Measurements from ENCODE around the gene ST14.
"Not testable (repeated sequence)": the region's sequence is repeated elsewhere in the genome, so short reads cannot be mapped to it uniquely, and the experiment has no call there.

The ST14 gene

GRCh38 chr11:130190371-130190881 lies 30.8 kb downstream of the ST14 start:
- DNase-seq: no peak

- no peak for DNase-seq
Observed at GRCh38 chr11:130191896-130192295, 32.3 kb downstream of the ST14 start.

GRCh38 chr11:130192845-130193267 lies 33.3 kb downstream of the ST14 start:
- no peak for DNase-seq

GRCh38 chr11:130193551-130193950 lies 34.0 kb downstream of the ST14 start:
- not testable (repeated sequence) for DNase-seq

GRCh38 chr11:130194241-130195023 lies 34.9 kb downstream of the ST14 start:
- no peak for DNase-seq

GRCh38 chr11:130197386-130198035 lies 37.9 kb downstream of the ST14 start:
- DNase-seq: no peak

- no peak for DNase-seq
Observed at GRCh38 chr11:130198292-130198691, 38.7 kb downstream of the ST14 start.

- DNase-seq: no peak
Observed at GRCh38 chr11:130198964-130199363, 39.4 kb downstream of the ST14 start.

- no peak for DNase-seq
Observed at GRCh38 chr11:130199792-130200191, 40.2 kb downstream of the ST14 start.

GRCh38 chr11:130201026-130201425 lies 41.4 kb downstream of the ST14 start:
- DNase-seq: no peak

GRCh38 chr11:130202009-130202817 lies 42.6 kb downstream of the ST14 start:
- no peak for DNase-seq

GRCh38 chr11:130202818-130203689 lies 43.5 kb downstream of the ST14 start:
- DNase-seq: no peak

- no peak for DNase-seq
Observed at GRCh38 chr11:130203766-130204702, 44.5 kb downstream of the ST14 start.

GRCh38 chr11:130204703-130205095 lies 45.1 kb downstream of the ST14 start:
- DNase-seq: no peak

GRCh38 chr11:130206141-130206540 lies 46.6 kb downstream of the ST14 start:
- DNase-seq: no peak

GRCh38 chr11:130208241-130209127 lies 48.9 kb downstream of the ST14 start:
- no peak for DNase-seq

GRCh38 chr11:130209128-130209932 lies 49.7 kb downstream of the ST14 start:
- no peak for DNase-seq

- no peak for DNase-seq
Observed at GRCh38 chr11:130209954-130210854, 50.6 kb downstream of the ST14 start.
